HG03196 (cell line): ENCODE data around the gene TH.
"Not testable (repeated sequence)": the region's sequence is repeated elsewhere in the genome, so short reads cannot be mapped to it uniquely, and the experiment has no call there.

Experiments
- ATAC-seq: cut with Tn5 transposase; IDR thresholded peaks from one replicate; pipeline ENCODE4 v1.9.1; 2021; ENCODE audit not compliant: unreplicated experiment

Gene TH

GRCh38 chr11:2196970-2197770 lies 25.6 kb upstream of the TH start:
- ATAC-seq, result no peak

- ATAC-seq, result no peak
These were observed 24.1 kb upstream of the TH start for GRCh38 chr11:2195756-2196088.

GRCh38 chr11:2194877-2195755 lies 23.5 kb upstream of the TH start:
- ATAC-seq, result no peak

GRCh38 chr11:2193888-2194595 lies 22.4 kb upstream of the TH start:
- not testable (repeated sequence) for ATAC-seq

- ATAC-seq, result no peak
These were observed 21.7 kb upstream of the TH start for GRCh38 chr11:2193099-2193887.

DNA sequence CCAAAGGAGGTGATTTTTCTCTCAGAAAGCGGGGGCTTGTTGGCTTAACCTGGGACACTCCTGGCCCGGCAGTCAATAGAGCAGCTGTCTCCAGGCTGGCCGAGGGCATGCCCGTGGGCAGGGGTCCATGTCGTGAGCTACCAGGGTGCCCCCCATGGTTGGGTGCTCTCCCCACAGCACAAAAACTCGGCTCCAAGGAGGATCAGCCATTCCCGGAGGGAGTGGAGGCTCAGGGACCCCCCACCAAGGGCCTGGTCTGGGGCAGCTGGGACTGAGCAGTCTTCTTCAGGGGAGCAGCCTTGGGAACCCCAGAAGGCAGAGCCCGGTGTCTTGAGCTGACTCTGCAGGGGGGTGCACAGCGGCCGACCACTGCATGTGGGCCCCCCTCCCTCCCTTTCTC lies 20.8 kb upstream of the TH start:
- ATAC-seq, result no peak

GRCh38 chr11:2191883-2192282 lies 20.3 kb upstream of the TH start:
- no peak for ATAC-seq

DNA sequence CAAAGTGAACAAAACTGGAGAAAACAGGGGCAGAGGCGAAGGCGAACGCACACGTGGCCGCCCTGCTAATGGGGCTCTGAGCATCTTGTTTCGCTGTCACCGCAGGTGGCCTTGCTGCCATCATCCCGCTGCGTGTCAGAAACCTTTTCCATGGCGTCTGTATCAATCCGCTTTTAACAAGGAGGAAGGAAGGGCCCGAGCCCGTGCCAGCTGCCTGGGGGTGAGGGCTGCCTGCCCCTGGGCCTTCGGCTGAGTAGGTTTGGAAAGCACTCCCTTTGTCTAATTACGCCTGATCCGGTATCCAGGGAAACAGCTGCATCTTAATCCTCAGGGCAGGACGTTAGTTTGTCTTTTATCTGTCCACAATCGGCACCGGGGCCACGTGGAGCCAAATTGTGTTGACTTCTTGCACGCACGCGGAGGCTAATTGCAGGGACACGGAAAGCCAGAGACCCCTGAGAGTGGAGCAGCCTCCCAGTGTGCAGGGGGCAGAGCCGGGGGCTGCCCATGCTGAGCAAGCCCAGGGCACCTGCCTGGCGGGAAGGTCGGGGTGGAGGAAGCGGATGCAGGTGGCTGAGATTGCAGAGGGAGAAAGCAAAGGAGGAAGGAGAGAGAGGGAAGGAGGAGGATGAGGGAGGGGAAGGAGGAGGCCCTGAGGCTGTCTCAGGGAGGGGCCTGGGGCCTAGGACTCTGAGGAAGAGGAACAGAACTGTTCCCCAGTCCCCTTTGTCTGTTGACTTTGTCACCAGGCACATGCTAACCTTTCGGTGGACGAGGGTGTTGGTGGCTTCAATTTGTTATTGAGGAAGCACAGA lies 19.2 kb upstream of the TH start:
- no peak for ATAC-seq

GRCh38 chr11:2189938-2190656 lies 18.5 kb upstream of the TH start:
- ATAC-seq, result no peak

GRCh38 chr11:2188745-2189144 lies 17.1 kb upstream of the TH start:
- ATAC-seq, result no peak

- ATAC-seq, result no peak
These were observed 15.7 kb upstream of the TH start for GRCh38 chr11:2187280-2187707.

GRCh38 chr11:2186669-2187279 lies 15.2 kb upstream of the TH start:
- no peak for ATAC-seq

DNA sequence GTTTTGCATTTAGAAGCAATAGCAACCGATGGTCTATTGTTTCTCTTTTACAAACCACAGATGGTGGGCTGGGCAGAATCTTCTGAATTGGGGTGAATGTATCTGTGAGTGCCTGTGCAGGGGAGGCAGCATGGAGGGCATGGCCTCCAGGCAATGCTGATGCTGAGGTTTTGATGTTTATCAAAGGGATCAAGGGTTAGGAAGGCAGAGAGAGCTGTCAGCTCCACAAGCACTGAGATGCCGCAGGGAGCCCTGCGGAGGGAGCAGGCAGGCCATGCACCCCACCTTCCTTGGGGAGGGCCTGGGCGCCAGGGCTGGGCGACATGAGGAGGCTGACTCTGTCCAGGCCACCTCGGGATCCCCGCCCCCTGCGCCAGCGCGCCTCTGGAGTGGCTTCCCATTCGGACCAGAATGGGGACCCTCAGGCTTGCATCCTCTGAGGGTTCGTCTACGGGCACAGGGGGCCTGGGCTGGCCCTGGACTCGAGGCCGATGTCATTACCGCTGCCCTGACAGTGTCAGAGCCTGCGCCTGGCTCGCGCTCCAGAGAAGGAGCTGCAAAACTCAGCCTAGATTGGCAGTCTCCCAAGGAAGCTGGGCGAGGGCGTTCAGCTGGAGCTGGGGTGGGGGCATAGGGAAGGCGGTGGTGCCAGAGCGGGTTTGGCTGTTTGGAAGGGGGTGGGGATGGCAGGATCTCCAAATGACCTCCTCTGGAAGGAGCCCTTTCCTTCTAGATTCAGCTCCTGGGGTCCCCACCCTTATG lies 13.9 kb upstream of the TH start:
- ATAC-seq, result no peak

DNA sequence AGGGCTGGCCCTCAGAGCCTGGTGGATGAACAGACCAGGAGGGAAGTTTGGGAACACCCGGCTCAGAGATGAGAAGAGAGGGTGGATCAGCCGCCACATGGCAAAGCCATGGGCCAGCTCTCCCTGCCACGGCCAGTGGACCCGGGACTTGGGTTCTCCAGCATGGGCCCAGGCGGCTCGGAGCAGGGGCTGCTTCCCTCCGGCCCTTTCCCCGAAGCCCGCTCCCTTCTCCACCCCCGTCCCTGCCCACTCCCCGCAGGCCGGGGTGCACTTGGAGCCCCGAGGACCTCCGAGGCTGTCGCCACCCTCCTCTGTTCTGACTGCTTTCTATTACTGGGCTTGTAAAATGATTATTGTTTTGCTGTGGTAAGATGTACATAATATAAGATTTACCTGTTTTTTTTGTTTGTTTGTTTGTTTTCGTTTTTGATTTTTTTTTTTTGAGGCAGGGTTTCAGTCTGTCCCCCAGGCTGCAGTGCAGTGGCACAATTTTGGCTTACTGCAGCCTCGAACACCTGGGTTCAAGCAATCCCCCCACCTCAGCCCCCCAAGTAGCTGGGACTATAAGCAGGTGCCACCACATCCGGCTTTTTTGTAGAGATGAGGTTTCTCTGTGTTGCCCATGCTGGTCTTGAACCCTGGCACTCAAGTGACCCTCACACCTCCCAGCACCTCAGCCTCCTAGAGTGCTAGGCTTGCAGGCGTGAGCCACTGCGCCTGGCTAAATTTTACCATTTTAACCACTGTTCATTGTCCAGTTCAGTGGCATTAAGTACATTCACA lies 11.3 kb upstream of the TH start:
- no peak for ATAC-seq

- ATAC-seq, result no peak
These were observed 10.5 kb upstream of the TH start for GRCh38 chr11:2182075-2182474.

DNA sequence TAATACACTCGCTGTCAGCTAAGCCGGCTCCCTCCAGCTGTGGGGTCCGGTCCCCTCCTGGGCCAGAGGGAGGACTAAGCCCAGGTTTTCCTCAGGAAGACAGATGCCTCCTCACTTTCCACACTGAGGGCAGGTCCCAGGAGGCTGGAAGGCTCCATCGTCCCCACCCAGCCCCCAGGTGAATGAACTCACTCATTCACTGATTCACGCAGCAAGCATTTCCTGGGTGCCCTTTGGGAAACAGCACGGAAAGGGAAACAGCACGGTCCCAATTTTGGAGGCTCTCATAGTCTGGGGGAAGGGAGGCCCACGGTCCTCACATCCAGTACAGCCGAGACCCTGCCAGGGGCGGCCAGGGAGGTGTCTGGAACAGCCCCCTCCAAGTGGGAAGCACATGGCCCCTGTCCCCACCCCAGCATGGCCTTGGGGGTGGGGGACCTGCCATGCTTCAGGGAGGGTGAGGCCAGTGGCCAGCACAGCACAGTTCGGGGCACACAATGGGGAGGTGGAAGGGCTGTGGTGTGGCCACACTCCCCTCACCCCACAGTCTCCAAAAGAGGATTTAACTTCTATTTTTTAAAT lies 9.3 kb upstream of the TH start:
- ATAC-seq, result no peak

DNA sequence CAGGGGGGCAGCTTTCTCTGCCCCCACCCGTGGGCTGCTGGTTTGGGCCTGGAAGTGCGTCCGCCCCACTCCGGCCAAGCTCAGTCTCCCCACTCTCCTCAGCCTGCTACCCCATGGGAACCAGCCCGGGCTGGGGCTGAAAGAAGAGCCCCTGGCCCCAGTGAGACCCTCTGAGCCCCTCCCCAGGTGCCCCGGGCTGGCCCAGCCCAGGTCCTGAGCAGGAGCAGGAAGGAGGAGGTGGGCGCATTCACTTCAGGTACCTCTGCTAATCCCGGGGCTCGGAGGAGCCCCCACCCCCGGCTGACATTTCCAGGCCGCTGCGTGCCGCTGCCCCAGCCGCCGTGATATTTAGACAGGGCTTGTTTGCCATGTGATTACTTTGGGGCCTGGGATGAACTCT lies 8.7 kb upstream of the TH start:
- ATAC-seq, result no peak
